Stimulated activated CD8-positive, alpha-beta memory T cell treated with anti-CD3 and anti-CD28 coated beads, Interleukin-7, amount 100 ng/mL, for 4 hours (primary cell): Measurements from ENCODE around the gene STPG3.

ENCODE experiments used
- DNase-seq, 2 donors: peaks; one replicate each; pipeline ENCODE4 v3.0.0-alpha.2; 2020; ENCODE audit warnings: low read depth in 2 of 2

STPG3 gene

DNA sequence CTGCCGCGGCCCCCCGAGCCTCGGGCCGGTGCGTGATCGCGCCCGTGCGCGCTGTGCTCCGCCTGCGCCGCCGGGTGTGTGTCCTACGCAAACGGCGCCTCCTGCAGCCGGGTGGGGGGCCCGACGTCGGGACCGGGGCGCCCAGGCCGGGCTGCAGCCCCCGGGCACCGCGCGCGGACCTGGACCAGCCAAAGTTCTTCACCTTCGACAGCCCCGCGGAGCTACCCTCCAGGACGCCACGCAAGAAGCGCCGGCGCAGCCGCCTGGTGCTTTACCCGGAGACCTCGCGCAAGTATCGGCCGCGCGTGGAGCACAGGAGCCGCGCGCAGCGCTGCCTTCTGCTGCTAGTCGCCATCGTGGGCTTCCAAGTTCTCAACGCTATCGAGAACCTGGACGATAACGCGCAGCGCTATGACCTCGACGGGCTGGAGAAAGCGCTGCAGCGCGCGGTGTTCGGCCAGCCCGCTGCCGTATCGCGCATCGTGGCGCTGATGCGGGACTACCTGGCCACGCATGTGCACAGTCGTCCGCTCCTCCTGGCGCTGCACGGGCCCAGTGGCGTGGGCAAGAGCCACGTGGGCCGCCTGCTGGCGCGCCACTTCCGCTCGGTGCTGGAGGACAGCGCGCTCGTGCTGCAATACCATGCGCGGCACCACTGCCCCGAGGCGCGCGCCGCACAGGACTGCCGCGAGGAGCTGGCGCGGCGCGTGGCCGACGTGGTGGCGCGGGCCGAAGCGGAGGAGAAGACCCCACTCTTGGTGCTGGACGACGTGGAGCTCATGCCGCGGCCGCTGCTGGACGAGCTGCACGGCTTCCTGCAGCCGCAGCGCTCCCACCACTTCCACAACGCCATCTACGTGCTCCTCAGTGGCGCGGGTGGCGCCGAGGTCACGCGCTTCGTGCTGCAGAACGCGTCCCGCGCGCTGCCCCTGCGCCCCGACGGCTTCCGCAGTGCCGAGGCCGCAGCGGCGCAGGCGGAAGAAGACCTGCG is 27.9 kb downstream of the STPG3 start:
- DNase-seq, result no peak

DNA sequence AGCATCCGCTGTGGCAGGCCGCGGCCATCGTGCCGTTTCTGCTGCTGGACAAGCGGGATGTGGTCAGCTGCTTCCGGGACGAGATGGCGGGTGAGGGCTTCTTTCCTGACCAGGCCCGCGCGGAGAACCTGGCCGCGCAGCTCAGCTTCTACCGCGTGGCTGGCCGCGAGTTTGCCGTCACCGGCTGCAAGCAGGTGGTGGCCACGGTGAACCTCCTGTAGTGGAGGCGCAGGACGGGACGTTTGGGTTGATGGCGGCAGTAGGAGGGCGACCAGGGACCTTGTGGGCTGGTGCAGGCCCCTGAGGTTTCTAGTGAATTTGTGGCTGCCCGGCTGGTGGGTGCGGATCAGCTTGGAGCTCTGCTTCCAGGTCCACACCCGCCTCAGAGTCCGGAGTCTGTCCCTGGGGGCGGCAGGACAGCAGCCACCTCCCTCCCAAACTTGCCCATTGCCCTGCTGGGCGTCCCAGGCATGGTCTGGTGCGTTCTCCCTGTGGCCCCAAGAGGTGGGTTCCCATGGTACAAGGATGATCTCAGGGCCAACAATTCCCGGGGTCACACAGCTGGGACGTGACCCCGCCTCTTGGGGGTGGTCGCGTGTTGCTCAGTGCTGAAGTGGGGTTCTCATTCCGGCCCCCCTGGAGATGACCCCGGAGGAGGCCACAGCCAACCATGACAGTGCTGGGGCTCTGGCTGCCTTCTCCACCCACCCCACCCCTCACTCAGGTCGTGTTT is 28.8 kb downstream of the STPG3 start:
- DNase-seq, result no peak

DNA sequence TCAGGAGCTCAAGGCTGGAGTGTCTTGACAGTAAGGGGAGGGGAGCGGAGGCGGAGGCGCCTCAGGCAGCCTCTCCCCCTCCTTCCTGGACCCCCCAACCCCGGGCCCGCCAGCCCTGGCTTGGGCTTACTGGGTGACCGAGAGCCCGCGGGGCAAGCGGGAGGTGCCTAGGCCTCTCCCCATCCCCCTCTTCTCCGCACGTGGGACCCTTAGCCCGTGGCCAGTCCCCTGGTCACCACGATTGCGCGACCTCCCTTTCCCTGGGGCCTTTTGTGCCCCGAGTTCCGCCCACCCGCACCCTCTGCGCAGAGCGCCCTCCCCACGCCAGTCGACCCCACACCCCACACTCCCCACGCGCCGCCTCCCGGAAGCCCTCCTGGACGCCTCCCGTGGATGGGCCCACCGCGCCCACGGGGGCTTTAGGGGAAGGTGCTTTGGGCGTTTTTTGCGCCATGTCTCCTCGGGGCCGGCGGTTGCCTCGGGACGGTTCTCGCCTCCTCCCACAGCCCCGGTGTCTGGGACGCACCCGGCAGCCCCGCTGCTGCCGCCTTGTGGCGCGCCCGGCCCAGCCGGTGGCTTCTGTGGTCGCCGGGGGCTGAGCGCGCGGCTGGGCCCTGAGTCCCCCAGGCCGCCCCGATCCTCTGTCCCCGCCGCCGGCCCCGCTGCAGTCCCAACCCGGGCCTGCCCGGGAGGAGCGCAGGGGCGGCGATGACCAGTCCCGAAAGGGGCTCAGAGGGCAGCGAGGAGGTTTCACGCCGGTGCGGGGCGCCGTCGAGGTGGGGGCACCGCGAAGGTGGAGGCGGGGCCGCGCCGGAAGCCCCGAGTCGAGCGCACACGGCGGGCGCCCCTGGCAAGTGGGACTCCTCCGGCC is 29.6 kb downstream of the STPG3 start:
- DNase-seq, result no peak

DNA sequence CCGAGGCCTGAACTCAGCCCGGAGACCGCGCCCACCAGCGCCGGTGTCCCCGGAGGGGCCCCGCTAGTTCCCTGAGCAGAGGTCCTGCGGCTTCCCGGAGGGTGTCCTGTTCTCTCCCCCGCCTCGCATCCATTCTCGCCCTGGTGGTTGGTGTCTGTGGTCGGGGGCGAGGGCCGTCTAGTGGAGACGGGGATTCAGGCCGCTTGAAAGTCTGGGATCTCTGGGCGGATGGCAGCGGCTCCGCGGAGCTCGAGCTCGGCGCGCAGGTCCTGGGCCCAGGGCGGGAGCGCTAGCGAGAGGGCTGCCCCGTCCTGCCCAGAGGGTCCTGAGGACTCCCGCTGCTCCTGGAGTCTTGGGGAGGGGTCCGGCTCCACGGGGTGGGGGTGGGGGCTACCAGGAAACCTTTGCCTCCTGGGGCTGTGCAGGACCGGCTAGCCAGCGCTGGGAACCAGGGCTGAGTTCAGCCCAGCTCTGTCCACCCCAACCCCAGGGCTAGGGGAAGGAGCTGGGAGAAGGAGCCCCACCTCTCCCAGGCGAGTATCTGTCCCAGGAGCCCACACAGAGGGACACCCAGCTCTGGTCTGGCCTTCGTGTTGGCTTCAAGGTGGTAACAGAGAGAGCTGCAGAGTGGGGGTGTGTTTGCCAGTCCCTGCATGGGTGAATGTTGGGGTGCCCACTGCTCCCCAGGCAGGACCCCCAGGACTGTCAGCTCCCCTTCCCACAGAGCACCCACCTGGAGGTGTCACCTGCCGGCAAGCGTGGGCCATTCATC is 30.4 kb downstream of the STPG3 start:
- no peak for DNase-seq

DNA sequence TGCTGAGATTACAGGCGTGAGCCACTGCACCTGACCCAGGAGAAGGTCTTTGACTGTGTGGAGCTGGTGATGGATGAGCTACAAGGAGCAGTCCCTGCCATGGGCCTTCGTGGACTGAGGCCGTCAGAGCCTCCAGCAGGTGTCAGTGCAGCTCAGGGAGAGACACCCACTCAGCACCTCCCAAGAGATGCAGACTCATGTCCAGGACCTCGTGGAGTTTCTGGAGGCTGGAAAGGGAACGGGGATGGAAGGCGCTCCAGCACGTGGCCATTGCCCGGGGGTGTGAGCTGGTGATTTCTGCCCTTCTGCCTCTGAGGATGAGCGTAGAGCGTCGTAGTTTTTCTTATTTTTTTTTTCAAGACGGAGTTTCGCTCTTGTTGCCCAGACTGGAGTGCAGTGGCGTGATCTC is 35.9 kb downstream of the STPG3 start:
- DNase-seq, result no peak

DNA sequence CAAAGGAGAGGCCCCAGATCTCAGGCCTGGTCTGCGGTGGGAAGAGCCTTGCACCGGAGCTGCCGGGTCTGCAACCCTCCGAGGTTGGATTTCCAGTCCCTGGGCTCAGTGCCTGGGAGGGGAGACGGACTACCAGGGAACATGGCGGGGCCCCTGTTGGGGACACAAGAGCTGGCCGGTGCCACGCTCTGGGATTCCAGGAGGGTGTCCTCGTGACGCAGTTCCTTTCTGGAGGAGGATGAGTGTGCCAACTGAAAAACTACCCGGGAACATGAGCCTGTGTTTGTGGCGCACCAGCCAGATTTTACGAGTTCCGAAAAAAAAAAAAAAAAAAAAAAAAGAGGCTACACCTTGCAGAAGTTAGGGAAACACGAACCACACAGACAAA is 42.0 kb downstream of the STPG3 start:
- no peak for DNase-seq

DNA sequence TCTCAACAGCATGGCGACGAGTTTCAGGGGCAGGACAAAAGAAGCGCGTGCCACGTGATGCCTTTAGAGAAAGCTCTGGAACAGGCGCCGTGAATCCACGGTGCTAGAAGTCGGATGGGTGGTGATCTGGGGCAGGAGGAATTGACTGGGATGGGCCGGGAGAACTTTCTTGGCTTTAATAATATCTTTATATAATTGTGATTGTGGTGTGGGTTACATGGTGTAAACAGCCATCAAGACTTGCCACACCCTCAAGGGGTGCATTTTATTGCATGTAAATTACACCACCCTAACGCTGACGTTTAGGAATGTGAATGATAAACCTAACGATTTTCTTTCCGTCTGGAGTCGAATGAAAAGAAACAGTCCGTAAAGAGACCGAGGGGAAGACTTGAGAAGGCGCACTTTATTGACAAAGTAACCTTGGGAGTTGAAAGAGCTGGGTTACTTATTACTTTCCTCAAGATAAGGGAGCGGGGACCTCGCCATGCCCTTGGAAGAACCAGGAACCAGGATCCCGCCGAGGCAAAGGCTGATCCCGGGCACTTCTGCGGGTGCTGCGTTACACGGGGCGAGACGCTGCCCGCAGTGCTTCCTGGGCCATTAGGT is 42.5 kb downstream of the STPG3 start:
- no peak for DNase-seq

DNA sequence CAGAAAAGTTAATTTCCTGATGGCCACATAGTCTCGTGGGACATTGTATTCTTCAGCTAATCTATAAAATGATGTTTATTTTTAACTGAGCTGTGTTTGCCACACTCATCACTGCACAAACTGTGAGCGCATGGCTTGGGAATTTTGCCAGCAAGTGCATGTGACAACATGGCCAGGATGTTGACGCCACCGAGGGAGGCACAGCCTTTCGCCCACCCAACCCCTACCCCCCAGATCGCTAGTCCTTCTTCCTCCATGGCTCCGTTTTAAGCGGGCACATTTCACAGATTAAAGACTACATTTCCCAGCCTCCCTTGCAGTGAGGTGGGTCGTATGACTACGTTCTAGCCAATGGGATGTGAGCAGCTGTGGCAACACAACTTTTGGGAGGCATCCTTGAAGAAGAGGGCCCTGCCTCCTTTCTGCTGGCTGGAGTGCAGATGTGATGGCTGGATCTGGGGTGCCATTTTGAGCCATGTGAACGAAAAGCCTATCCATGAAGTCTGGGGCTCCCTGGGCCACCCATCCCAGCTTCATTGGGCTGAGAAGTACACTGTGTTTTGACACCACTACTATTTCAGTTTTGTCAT is 43.1 kb downstream of the STPG3 start:
- DNase-seq, result no peak

DNA sequence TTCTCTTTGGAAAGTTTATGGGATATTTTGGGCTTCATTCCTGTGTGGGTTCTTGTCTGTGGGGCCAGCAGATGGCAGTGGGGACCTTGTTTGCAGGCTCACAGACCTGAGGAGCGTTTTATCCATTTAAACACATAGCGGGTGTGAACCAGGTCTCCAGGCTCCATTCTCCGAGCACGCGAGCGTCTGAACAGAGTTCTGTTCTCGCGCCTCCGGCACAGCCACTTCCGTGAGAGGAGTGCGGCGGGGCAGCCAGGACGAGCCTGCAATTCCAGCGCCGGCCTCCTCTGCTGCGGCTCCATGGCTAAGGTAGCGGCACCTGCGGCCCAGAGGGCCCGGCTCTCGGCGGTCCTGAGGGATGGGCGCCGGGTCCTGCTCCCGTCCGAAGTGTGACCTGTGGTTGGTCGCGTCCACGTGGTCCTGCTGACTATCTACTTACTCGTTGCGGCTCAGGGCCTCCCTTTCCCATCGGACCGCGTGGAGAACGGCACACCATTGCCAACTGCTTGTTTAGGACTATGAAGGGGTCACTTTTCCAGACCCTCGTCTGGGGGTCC is 43.7 kb downstream of the STPG3 start:
- DNase-seq, result no peak

DNA sequence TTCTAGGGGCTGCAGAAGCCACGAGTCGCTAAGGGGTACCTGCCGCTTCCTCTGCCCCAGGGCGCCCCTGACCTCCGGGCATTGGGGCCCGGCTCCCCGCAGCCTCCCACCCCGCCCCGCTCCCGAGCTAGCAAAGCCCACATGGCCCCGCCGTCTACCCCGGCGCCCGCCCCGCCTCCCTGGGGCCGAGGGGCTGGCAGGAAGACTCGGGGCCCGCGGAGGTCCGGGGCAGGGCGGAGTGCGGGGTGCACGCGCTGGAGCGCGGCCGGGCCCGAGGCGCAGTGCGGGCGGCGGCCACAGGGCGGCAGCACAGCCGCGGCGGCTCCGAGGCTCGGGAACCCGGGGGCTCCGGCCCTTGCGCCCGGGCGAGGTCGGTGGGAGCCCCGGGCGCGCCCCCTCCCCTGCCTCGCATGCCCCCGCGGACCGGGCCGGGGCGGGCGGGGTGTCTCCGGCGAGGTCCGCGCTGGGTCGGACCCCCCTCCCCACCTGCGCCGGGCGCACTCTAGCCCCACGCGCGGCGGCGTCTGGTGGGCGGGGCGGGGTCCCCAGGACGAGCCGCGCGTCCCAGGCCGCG is 44.2 kb downstream of the STPG3 start:
- no peak for DNase-seq

DNA sequence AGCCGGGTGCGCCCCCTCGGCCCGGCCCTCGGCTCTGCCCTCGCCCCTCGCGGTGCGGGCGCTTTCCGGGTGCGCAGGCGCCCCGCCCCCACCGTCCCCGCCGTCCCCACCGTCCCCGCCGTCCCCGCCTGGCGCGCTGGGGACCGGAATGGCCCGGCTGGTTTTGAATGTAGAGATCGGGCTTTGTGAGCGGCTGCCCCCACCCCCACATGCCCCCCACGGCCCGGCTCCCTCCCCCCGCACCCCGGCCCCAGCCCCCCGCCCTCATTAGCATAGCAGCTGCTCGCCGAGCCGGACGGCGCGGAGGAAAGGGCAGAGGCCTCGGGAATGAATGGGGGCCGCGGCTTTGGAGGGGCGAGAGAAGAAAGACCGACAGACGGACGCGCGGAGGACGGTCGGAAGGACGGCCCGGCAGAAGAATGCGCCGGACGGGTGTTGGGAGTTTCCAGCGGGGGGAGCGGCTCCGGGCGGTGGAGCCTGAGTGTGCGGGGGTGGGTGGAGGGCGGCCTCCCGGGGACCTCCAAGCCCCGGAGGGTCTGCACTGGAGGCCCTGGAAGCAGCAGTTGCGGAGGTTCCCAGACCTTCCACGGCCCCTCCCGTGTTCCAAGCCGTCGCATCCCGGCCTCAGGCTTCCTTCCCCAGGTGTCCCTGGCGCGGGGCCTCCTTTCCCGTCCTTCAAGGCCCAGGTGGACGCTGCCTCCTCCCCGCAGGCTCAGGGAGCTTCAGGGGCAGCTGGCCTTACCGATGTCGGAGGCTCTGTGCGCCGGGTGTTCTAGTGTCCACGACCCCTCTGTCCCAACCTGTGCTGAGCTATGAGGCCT is 45.0 kb downstream of the STPG3 start:
- no peak for DNase-seq

DNA sequence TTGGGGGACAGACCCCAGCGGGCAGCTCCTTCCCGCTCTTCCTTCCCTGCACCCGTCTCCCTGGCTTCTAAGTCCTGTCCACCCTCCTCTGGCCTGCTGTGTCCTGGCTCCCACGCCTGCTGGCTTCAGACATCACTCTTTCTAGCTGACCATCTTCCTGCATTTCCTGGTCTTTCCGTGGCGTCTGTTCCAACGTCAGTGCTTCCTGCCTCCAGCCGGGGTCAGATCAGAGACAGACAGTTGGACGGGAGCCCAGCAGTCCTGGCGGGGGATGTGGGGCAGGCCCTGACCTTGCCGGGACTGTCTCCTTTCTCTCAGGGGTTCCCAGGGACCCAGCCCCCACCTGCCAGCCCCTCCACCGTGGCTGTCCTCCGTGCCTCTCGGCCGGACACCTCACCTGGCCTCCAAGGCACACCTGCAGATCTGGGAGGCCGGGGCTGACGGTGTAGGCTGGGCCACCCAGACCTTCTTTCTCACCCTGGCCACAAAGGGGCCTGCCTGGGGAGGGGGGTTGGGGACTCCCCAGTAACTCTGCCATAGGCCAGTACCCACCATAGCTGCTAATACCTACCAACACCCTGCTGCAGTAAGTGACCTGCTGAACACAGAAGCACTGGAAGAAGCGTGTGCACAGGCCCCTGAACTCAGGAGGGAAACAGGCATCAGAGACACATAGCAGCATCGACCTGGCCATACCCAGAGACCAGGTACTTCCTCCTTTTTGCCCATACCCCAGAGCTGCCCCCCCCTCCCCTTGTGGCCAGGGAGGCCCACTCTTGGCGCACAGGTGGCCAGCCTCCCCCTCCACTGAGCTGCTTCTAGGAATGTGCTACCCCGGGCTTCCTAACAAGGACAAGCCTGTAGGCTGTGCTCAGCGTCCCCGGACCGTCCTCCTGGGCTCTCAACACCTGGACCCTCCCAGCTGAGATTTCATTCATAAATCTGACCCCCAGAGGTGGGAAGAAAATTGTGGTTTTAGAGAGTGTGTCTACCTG is 45.9 kb downstream of the STPG3 start:
- DNase-seq, result no peak

DNA sequence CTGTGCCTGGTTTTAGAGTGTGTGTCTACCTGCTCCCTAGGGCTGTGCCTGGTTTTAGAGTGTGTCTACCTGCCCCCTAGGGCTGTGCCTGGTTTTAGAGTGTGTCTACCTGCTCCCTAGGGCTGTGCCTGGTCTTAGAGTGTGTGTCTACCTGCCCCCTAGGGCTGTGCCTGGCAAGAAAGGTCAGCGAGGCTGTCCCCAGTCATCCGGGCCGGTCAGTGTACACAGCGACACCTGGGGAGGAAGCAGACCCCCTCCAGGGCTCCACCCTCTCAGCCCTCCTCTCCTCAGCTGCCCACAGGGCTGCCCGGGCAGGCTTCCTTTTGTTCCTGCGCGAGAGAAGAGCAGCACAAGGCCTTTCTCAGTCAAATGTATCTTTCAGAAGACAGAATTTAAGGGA is 46.9 kb downstream of the STPG3 start:
- DNase-seq, result no peak

DNA sequence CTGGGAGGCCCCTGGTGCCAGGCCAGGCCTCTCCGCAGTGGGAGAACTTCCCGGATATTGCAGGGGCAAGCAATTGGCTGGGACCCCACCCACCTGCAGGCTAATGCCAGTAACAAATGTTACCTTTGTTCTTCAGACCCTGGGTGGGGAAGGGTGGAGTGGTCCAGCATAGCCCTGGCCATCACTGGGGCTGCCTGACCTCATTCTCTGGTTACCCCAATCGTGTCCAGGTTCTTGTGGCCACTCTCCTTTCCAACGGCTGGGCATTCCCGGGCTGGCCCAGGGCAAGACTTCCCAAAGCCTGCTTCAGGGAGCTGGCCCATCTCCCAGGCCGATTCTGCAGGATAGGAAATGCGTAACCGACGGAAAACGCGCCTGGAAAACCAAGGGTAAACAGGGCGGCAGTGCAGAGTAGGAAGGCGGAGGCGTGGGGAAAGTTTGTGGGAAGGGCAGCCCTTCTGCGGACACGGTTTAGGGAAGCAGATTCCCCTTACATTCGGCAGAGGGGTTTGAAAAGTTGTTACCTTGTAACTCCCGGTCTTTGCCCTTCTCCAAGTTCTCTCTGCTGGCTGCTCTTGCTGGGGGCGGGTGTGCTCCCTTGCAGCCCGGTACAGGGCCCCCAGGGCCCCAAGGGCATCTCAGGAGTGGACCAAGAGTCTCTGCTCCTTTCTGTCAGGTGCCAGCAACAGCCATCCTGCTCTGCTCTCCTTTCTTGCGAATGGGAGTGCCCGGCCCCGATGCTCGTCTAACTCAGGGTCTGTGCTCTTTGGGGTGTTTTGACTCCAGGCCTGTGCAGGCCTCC is 47.5 kb downstream of the STPG3 start:
- DNase-seq, result no peak

DNA sequence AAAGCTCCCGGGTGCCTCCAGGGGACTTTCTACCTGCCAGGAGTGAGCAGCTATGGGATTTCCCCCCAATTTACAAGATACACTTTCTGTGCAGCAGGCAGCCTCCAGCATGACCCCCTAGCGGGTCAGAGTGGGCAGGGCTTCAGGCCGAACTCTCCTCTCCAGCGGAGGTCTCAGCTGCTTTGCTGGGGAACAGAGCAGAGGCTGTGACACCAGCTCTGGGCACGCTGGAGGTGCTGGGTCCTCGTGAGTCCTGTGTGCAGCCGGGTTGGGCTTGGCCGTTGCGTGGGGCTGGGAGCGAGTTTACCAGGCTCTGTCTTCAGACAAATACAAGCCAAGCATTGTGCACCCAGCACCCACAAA is 48.1 kb downstream of the STPG3 start:
- no peak for DNase-seq

DNA sequence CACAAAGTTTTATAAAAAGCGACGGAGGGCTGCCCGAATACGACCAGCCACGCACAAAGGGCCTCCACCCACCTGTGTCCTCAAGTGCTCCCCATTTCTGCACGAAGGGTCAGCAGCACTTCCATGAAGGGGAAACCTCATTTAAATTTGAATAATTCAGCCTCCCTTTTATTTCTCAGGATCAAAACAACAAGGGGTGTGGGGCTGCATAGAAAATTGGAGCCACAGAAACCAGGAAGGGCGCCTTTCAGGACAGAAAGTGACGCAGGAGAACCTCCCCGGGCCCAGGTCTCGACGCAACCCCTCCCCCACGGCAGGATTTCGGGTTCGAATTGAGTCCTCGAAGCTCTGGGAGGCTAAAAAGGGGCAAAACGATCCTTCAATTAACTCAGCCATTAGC is 48.9 kb downstream of the STPG3 start:
- DNase-seq, result no peak

DNA sequence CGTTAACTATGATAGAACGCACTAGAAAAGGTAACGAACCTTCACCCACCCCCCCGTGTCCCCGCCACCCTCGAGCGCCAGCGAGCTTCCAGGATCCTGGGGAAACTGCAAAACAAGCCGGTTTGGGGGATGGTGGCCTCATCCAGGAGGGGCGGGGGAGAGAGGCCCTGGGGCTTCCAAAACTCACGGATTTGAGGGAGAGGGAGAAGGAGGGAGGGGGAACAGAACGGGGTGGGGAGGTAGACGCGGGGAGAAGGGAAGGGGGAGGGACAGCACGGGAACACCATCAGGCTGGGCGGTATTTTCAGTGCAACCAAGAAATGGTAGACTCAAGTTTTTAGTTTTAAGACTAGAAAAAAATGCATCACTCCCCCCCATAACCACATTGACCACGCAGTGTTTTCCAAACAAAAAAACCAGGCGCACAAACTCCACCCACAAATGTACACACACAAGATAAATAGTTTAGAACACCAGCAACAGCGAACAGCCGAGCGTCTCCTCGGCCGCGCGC is 49.5 kb downstream of the STPG3 start:
- DNase-seq, result no peak
